GM18508 (cell line): ENCODE results near the gene CDKN1C.
"Not testable (repeated sequence)": the region's sequence is repeated elsewhere in the genome, so short reads cannot be mapped to it uniquely, and the experiment has no call there.

ENCODE experiments used
- ATAC-seq: cut with Tn5 transposase; IDR thresholded peaks from one replicate; pipeline ENCODE4 v1.9.1; 2021; ENCODE audit warnings: moderate number of reproducible peaks; ENCODE audit not compliant: insufficient read depth, unreplicated experiment

Gene CDKN1C

DNA sequence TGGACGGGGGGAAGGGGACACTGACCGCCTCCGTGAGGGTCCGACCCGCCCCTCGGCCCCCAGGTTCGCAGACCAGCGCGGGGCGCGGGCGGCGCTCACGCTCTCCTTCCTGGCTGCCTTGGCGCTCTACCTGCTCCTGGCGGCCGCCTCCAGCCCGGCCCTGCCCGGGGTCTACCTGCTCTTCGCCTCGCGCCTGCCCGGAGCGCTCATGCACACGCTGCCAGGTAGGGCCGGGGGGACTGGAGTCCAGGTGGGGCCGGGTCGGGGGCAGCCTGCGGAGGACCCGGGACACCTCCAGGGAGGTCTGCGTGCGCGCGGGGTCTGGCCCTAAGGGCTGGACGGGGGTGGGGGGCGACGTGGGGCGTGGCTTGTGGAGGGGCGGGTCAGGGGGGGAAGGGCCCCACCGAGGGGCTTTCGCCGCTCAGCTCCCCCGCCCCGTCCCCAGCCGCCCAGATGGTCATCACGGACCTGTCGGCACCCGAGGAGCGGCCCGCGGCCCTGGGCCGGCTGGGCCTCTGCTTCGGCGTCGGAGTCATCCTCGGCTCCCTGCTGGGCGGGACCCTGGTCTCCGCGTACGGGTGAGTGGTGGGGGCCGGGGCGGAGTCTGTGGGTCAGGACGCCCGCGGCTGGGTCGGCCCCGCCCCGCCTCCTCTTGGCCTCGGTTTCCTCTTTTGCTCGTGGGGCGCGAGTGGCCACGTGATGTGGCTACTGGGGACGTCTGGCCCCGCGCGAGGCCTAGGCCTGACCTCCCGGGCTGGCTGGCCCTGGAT is 23.7 kb upstream of the CDKN1C start:
- no peak for ATAC-seq

DNA sequence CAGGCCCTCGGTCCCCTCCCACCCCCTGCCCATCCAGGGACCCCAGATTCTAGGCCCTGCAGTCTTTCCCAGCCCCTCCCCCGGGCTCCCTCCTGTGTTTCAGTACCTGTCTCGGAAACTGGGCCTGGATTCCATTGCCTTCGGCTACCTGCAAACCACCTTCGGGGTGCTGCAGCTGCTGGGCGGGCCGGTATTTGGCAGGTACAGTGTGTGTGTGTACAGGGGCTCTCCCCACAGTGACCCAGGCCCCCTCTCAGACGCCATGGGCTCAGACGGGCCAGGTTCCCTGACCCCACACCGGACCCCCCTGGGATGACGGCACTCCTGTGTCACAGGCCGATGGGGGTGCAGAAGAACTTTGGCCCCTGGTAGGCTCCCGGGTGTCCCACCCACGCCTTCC is 22.6 kb upstream of the CDKN1C start:
- ATAC-seq, result no peak

DNA sequence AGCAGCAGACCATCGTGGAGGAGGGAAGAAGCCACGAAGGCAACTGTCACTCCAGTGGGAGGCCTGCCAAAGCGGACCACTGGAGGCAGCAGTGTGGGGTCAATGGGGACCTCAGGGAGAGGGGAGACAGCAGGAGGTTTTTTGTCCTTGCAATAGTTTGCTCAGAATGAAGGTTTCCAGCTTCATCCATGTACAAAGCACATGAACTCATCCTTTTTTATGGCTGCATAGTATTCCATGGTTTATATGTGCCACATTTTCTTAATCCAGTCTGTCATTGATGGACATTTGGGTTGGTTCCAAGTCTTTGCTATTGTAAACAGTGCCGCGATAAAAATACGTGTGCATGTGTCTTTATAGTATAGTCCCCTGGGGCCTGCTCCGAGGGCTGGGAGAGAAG is 19.7 kb upstream of the CDKN1C start:
- ATAC-seq, result not testable (repeated sequence)

DNA sequence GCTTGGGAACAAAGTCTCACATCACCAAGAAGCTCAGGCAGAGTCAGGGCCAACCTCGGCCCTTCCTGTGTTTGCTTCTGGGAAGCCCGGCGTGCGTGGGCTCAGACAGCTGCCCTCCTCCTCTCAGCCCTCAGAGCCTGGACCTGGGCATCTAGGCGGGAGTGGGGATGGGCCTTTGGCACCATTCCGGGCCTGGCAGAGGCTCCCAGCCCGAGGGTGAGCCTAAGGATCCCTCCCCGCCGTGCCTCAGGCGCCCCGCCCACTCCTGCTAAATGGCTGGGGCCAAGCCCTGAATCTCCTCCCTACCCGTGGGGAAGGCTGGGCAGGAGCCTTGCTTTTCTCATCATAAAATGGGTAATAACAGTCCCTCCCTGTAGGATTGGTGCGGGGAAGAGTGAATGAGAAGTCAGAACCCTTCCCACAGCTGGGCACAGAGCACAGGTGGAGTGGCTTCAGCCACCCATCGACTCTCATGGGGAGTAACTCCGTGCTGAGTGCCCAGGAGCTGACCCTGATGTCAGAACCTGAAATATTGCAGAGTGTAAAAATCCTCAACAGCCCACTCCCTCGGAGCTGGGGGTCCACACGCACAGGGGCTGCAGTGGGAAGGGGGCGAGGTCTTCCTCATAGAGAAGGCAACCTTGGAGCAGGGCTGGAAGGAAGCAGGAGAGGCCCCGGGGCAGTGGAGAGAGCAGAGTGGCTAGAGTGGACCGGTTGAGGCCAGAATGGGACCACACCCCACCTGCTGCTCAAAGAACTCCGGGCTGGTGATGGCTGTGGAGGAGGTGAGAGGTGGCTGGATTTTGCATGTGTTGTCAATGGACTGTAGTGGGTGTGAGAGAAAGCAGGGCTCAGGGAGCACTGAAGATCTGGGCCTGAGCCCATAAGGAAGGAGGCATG is 18.8 kb upstream of the CDKN1C start:
- ATAC-seq, result no peak

DNA sequence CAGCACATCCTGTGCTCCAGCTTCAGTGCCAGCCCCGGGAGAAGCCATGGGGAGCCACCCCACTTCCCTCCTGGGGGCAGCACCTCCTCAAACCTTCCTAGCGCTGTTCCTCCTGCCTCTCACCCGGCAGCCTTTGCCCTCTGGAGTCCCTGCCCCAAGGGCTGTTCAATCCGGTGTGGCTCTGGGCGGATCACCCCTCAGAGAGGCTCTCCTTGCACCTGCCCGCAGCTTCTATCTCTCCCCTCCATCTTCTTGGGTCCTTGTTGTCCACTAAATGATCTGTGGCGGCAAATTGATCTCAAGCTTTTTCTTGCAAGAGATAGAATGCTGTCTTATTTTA is 18.1 kb upstream of the CDKN1C start:
- ATAC-seq, result no peak

DNA sequence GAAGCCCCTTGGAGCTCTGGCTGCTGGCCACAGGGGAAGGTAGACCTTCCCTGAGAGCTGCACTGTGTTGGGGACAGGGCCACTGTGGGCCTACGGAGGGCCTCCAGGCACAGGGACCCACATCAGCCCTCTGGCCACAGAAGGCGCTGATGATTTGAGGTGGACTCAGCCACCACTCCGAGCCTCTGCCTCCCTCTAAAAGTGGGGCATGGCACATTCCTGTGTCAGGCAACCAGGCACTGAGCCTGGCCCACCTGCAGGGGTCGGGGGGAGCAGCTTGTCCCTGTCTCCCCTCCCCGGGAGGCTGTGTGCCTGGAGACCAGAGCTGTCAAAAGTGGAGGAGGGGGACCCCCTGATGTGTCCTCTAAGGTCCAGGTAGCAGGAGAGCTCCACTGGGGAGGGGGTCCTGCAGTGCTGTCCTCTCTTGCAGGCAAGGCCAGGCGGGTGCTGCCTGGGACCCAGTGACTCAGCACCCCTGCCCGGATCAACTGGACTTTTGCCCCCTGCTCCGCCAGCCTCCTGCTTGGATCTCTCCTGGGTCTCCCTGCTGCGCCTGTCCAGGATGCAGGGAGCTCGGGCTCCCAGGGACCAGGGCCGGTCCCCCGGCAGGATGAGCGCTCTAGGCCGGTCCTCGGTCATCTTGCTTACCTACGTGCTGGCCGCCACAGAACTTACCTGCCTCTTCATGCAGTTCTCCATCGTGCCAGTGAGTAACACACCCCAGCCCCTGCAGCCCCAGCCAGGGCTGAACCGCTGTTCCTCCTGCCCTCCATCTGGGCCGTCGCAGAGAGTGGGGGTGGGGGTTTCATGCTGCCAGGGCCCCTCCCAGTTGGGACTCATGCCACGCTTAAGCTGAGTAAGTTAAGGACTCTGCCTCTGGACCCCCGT is 17.5 kb upstream of the CDKN1C start:
- ATAC-seq, result no peak

DNA sequence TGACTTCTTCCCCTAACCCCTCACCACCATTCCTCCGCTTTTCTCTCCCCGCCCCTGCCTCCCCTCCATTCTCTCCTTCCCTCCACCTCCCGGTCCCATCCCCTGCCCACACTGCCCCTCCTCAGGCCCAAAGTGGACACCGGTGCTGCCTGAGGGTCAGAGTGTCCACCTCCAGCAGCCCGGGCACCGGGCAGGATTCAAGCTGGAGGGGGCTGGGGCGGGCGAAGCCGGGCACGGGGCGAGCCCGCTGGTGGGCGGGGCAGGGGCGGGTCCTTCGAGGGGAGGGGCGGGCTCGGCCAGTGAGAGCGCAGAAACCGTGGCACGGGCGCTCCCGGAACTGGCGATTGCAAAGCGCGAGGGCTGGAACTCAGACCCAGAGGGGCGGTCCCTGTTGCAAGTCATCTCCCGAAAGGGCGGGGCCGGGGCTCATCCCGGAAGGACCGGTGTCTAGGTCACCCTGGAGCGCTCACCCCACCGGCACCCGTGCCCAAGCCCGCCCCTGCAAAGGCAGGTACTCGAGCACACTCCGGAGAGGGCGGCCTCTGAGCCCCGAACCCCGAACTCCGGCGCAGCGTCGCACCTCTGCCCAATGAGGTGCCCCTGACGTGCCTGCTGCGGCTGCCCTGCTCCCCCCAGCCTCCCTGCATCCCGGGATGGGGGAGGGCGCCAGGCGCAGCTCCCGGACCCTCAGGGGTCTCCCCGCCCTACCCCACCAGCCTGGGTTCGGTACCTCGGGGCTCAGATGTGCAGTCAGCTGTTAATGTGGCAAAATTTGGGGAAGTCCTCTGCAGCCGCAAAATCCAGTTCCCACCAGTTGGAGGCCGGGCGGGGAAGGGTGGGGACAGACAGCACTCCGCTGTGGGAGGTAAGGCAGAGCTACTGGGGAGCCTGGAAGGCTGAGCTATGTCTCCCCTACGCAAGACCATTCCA is 16.5 kb upstream of the CDKN1C start:
- peak; percentile 73 for ATAC-seq

DNA sequence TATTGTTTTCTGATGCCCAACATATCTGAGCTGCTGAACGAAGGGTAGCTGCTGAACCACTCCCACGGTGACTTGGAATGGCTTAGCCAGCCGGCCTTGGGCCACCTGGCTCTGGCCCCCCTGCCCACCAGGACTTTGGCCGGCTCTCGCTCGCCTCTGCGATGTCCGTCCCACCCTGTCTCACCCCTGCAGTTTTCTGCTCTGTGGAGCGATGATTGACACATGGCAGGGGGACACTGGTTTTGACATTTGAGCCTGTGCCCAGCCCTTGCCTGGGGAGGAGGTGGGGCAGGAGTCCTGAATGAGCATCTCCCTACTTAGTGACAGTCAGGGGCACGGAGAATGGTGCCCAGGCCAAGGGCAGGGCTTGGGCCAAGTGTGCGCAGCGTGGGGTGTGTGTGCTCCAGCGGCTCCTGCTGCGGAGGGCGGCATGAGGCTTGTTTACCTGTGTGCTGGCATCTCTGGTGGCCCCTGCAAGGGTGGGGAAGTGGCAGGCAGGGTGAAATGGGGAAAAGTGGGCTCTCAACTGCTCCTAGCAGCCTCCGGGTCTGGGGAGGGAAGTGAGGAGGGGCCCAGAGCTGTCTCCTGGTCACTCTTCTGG is 15.7 kb upstream of the CDKN1C start:
- no peak for ATAC-seq

DNA sequence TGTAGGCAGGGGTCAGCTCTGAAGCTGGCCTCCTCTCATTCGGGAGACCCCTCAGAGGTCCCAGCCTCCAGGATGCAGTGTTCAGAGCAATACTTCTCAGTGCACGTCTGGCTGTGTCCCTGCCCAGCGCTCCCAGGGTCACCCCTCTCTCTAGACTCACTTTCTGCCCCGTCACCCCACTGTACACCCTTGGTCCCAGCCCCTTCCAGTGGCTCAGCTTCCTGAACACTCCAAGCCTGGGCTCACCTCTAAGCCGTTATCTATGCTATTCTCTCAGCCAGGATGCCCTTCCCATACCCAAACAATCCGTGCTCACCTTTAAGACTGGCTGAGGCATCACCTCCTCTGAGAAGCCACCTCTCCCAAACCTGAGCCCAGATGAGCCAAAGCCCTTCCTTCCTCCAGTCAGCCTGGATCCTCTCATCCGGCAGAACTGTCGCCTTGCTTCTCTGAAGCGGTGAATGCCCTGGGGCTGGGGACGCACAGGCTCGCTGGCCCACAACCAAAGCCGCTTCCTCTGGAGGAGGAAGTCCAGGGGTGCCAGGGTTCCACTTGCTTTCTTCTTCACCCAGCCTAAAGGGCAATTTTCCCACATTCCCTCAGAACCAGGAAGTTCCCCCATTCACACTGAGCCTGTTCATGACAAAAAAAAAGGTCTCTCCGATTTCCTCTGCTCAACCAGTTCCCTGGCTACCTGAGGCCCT is 13.7 kb upstream of the CDKN1C start:
- ATAC-seq, result no peak

DNA sequence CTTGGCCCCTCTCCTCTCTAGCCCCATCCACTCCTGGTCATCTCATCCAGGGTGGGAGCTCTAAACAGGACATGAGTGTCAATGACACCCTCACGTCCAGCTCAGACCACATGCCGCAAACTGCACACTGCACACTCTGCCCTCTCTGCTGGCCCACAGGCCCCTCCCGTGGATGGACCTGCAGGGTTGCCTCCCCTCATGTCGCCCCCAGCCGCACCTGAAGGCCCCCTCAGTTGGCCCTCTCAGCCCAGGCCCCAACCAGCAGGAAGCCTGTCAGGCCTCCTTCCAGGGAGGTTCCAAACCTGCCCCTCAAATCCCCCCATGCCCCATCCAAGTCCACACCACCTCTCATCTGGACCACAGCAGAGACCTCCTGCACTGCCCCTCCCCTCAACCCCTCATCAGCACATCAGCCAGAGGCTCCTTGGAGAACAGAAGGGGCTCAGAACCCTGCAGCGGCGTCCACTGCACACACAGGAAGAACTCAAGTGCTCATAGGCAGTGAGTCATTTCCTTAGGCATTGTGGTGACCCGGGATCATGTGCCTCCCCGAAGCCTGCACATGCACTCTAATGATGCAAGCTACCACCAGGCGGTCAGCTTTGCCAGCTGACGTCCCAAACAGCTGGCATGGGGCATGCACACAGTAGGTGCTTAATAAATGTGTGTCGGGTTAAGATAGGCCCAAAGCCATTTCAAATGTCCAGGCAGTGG is 12.9 kb upstream of the CDKN1C start:
- ATAC-seq, result no peak

DNA sequence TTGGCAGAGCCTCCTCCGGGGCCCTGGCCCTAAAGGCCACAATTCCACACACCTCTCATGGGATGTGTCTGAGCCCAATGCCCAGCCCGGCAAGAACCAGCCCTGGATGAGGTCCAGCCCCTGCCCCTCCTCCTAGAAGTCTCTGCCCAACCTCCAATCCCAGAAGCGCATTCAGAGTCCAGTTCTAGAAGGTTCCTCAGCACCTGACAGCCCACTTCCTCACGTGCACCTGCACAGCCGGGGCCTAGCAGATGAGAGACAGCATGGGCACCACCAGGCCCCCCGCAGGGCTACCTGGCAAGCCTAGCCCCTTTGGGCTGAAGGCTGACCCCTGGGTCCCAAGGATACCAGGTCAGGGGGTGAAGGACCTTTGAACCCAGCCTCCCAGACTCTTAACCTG is 11.5 kb upstream of the CDKN1C start:
- no peak for ATAC-seq

DNA sequence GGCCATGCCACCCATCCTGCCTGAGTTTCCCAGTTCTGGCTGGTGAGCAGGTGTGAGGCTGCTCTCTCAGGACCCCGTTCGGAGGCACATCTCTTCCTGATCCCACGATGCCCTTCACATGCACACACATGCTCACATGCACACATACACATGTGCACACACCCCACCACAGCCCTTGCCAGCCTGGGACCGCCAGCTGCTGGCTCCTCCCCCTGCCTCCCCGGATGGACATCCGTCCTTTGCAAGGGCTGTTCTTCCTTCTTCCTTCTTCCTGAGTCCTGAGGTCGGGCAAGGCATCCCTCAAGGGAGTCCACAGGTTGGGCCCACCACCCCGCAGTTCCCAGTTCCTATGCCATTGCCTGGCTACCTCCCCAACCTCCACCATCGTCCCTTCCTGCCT is 10.5 kb upstream of the CDKN1C start:
- ATAC-seq, result no peak

DNA sequence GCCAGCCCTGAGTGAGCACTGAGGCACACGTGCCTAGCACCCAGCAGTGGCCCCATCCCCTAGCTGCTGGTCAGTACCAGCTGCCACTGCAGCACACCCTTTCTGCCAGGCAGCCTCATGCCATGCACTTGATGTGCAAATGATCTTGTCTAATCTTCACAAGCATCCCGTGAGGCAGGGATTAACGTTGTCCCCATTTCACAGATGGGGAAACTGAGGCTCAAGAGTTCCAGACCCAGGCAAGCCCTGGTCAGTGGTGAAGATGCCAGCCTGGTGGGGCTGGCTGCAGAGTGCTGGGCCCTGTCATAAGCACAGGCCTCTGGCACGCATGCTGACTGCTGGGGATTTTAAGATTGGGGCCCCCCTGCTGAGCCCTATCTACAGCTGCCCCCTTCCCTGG is 8.4 kb upstream of the CDKN1C start:
- ATAC-seq, result no peak

DNA sequence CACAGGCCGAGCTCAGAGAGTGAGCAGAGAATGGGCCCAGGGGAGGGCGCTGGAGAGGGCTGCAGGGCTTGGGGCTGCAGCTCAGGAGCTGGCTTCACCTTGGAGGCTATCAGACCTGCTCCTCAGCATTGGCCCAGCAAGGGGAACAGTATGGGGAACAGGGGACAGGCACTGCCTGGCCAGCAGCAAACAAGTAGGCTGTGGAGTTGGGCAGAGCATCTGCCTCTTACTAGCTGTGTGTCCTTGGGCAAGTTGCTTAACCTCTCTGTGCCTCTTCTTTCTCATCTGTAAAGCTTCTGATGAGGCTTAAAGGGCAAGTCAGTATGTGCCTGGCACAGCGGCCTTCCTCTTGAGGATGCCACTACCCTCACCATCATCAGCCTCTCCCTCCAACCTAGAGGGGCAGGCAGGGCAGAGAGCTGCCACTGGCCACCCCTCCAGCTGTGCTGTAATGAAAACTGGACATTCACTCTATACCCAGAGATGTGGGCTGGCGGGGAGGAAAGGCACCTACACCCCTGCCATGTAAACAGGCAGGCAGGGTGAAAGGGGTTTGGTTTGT is 7.5 kb upstream of the CDKN1C start:
- ATAC-seq, result no peak

DNA sequence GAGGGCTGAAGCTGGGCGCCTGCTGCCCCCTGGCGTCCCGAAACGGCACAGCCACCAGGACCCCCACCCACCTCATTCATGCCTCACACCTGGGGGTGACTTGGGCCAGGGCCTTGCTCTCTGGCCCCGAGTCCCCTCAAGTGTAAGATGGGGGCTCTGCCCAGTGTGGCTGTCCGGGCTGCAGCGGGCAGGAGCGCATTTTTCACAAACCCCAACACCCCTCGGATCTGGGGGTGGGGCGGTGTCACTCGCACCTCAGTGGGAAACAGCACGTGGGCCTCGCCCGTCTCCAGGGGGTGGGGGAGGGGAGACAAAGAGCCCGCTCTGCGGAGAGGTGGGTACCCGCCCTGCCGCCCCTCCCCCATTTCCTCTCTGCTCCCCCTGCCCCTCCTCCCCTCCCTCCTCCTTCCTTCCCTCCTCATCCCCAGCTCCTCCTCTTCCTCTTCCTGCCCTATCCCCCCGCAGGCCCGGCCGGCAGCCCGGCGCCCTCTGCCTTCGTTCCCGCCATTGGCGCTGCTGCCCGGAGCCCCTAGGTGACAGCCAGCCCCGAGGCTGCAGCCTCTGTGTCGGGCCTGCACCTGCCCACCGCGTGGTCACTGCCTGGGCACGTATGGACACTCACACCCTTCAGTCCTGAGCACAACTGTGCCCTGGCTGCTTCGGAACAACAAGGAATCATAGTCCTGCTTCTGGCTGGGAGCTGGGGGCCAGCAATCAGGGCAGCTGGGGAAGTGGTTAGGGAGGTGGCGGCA is 6.8 kb upstream of the CDKN1C start:
- ATAC-seq, result no peak

DNA sequence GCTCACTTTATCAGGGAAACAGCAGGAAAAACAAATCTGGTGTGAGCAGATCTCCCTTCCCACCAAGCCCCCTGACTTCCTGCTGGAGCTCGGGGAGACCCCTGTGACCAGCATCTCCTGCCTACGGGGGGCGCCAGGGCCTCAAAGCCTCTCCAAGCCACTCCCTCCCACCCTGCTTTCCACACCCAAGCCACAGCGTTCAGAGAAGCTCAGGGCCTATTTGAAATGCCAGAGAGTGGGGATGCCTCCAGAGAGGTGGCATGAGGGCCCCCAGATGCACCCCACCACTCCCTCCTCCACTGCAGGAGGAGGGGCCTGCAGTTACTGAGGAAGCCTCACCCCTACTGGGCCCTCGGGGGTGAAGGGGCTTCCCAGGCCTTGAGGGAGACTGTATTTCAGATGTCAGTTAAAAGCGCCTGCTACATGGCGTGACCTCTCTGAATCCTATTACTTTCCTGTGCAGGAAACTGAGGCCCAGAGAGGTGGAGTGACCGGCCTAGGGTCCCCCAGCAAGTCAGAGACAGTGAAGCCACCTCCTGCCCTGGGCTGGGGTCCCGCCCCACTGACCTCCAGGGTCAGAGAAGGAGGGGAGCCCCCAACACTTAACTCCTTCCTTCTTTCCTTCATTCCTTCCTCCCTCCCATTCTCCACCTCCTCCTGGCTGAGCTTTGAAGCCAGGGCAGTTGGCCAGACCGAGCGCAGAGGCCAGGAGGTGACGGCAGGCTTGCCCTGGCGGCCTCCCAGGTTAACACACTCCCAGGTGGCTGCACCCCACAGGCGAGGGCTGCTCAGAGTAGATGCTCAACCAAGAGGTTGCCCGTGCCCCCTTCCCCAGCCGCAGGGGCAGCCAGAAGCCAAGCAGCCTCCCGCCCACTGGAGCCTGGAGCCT is 6.0 kb upstream of the CDKN1C start:
- no peak for ATAC-seq
